Measurements from ENCODE around the gene CDC42EP2.

The CDC42EP2 gene

GRCh38 chr11:65325435-65325834 lies 10.8 kb downstream of the CDC42EP2 start:
- TF ChIP-seq, protein P1, sequence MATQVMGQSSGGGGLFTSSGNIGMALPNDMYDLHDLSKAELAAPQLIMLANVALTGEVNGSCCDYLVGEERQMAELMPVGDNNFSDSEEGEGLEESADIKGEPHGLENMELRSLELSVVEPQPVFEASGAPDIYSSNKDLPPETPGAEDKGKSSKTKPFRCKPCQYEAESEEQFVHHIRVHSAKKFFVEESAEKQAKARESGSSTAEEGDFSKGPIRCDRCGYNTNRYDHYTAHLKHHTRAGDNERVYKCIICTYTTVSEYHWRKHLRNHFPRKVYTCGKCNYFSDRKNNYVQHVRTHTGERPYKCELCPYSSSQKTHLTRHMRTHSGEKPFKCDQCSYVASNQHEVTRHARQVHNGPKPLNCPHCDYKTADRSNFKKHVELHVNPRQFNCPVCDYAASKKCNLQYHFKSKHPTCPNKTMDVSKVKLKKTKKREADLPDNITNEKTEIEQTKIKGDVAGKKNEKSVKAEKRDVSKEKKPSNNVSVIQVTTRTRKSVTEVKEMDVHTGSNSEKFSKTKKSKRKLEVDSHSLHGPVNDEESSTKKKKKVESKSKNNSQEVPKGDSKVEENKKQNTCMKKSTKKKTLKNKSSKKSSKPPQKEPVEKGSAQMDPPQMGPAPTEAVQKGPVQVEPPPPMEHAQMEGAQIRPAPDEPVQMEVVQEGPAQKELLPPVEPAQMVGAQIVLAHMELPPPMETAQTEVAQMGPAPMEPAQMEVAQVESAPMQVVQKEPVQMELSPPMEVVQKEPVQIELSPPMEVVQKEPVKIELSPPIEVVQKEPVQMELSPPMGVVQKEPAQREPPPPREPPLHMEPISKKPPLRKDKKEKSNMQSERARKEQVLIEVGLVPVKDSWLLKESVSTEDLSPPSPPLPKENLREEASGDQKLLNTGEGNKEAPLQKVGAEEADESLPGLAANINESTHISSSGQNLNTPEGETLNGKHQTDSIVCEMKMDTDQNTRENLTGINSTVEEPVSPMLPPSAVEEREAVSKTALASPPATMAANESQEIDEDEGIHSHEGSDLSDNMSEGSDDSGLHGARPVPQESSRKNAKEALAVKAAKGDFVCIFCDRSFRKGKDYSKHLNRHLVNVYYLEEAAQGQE (IDR thresholded peaks at IDR 0.05; ENCODE audit: low read depth): no peak
- no peak for TF ChIP-seq FOXM1 (IDR thresholded peaks at IDR 0.05; ENCODE audit: borderline replicate concordance, low read depth)
- no peak for TF ChIP-seq CREB1 (IDR thresholded peaks at IDR 0.05; ENCODE audit: low read depth)
- TF ChIP-seq TAF1 (IDR thresholded peaks at IDR 0.05; ENCODE audit: low read depth): no peak
- TF ChIP-seq RAD21 (IDR thresholded peaks at IDR 0.05; ENCODE audit: low read depth): no peak
- TF ChIP-seq, protein P2, sequence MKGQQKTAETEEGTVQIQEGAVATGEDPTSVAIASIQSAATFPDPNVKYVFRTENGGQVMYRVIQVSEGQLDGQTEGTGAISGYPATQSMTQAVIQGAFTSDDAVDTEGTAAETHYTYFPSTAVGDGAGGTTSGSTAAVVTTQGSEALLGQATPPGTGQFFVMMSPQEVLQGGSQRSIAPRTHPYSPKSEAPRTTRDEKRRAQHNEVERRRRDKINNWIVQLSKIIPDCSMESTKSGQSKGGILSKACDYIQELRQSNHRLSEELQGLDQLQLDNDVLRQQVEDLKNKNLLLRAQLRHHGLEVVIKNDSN (IDR thresholded peaks at IDR 0.05): no peak
- TF ChIP-seq YY1 (IDR thresholded peaks at IDR 0.05; ENCODE audit: low read depth): no peak
- TF ChIP-seq CEBPB (IDR thresholded peaks at IDR 0.05): no peak
- TF ChIP-seq NFIC (IDR thresholded peaks at IDR 0.05): no peak
- no peak for TF ChIP-seq TCF12 (IDR thresholded peaks at IDR 0.05; ENCODE audit: low read depth)
- TF ChIP-seq EP300 (IDR thresholded peaks at IDR 0.05; ENCODE audit: borderline replicate concordance): no peak
- TF ChIP-seq TEAD4 (IDR thresholded peaks at IDR 0.05): no peak
- TF ChIP-seq ZBTB7A (IDR thresholded peaks at IDR 0.05; ENCODE audit: low read depth): no peak

- no peak for TF ChIP-seq TCF12 (IDR thresholded peaks at IDR 0.05; ENCODE audit: low read depth)
- no peak for TF ChIP-seq RAD21 (IDR thresholded peaks at IDR 0.05; ENCODE audit: low read depth)
- no peak for TF ChIP-seq EGR1 (IDR thresholded peaks at IDR 0.05)
- TF ChIP-seq, protein P2 (IDR thresholded peaks at IDR 0.05): no peak
- no peak for TF ChIP-seq TAF1 (IDR thresholded peaks at IDR 0.05; ENCODE audit: low read depth)
- no peak for TF ChIP-seq FOXM1 (IDR thresholded peaks at IDR 0.05; ENCODE audit: borderline replicate concordance, low read depth)
- no peak for TF ChIP-seq TEAD4 (IDR thresholded peaks at IDR 0.05)
Measured at GRCh38 chr11:65327021-65327420, 12.4 kb downstream of the CDC42EP2 start.

- TF ChIP-seq FOXM1 (IDR thresholded peaks at IDR 0.05; ENCODE audit: borderline replicate concordance, low read depth) (no peak), EP300 (IDR thresholded peaks at IDR 0.05; ENCODE audit: borderline replicate concordance) (no peak), YY1 (IDR thresholded peaks at IDR 0.05; ENCODE audit: low read depth) (no peak), MAX (IDR thresholded peaks at IDR 0.05) (no peak)
- TF ChIP-seq, protein P1 (IDR thresholded peaks at IDR 0.05; ENCODE audit: low read depth): no peak
Measured at GRCh38 chr11:65329478-65329877, 14.8 kb downstream of the CDC42EP2 start.

DNA sequence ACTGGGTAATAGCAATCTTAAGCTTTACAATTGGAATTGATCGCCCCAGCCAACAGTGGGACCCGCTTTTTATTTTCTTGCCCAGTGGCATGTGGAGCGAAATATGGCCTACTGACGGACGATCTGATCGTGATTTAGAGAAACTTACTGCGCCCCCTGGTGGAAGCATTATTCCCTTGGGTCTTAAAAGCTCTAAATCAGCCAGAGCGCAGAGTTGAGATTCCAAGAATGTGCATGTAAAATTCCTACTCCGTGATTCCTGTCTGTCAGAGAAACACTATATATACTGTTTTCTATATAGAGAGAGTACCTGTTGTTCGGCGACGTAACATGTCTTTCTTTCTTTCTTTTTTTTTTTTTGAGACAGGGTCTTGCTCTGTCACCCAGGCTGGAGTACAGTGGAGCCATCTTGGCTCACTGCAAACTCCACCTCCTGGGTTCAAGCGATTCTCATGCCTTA lies 15.3 kb downstream of the CDC42EP2 start:
- TF ChIP-seq MAX (IDR thresholded peaks at IDR 0.05) (0 out of 2 replicates have a peak, but pooled peaks have one; percentile 5), TCF12 (IDR thresholded peaks at IDR 0.05; ENCODE audit: low read depth) (no peak), YY1 (IDR thresholded peaks at IDR 0.05; ENCODE audit: low read depth) (peak; percentile 43; the same call in 1 of the 2 replicates), RAD21 (IDR thresholded peaks at IDR 0.05; ENCODE audit: low read depth) (peak; percentile 66)

DNA sequence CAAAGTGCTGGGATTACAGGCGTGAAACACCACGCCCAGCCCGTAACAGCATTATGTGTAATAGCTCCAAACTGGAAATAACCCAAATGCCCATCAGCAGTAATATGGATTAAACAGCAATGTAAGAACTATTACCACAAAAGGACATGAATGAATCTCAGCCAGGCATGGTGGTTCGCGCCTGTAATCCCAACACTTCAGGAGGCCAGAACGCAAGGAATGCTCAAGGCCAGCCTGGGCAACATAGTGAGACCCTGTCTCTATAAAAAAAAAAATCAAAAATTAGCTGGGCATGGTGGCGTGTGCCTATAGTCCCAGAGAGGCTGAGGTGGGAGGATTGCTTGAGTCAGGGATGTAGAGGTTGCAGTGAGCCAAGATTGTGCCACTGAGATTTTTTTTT lies 15.9 kb downstream of the CDC42EP2 start:
- TF ChIP-seq FOXM1 (IDR thresholded peaks at IDR 0.05; ENCODE audit: borderline replicate concordance, low read depth) (no peak), MAX (IDR thresholded peaks at IDR 0.05) (0 out of 2 replicates have a peak, but pooled peaks have one; percentile 1)

DNA sequence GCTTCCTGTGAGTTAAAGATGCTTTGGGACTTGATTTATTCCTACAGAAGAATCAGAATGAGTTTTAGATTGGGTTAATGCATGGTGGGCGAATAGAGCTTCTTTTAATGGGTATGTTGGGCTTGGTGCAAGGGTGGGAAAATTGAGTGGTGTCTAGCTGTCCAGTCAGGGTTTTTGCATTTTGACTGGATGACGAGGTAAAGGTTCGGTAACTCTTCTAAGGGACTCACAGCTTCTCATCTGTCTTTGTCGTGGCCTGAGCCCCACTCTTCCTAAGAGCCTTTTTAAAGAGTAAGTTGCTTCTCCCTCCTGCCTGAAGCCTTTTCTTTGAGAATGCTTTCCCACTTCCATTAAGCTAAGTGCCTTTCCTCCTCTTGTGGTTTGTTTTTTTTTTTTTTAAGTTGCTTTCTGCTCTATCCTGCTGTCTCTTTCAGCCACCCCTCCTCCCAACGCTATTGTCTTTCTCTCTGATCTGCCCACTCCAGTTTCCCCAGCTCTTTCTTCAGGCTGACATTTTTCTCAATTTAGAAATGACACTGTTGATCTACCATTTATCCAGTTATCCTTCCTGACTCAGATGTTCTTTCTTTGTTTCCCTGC lies 20.1 kb downstream of the CDC42EP2 start:
- TF ChIP-seq, protein P1 (IDR thresholded peaks at IDR 0.05; ENCODE audit: low read depth): no peak
- no peak for TF ChIP-seq ZBTB7A (IDR thresholded peaks at IDR 0.05; ENCODE audit: low read depth)
- no peak for TF ChIP-seq YY1 (IDR thresholded peaks at IDR 0.05; ENCODE audit: low read depth)
- no peak for TF ChIP-seq EP300 (IDR thresholded peaks at IDR 0.05; ENCODE audit: borderline replicate concordance)
- no peak for TF ChIP-seq RAD21 (IDR thresholded peaks at IDR 0.05; ENCODE audit: low read depth)
- no peak for TF ChIP-seq CREB1 (IDR thresholded peaks at IDR 0.05; ENCODE audit: low read depth)
- TF ChIP-seq TEAD4 (IDR thresholded peaks at IDR 0.05): no peak
- TF ChIP-seq, protein P2 (IDR thresholded peaks at IDR 0.05): no peak
- no peak for TF ChIP-seq EGR1 (IDR thresholded peaks at IDR 0.05)
- TF ChIP-seq NFIC (IDR thresholded peaks at IDR 0.05): no peak
- no peak for TF ChIP-seq CEBPB (IDR thresholded peaks at IDR 0.05)
- TF ChIP-seq TAF1 (IDR thresholded peaks at IDR 0.05; ENCODE audit: low read depth): no peak
- no peak for TF ChIP-seq FOXM1 (IDR thresholded peaks at IDR 0.05; ENCODE audit: borderline replicate concordance, low read depth)
- TF ChIP-seq MAX (IDR thresholded peaks at IDR 0.05): no peak
- no peak for TF ChIP-seq TCF12 (IDR thresholded peaks at IDR 0.05; ENCODE audit: low read depth)

Measured in Ishikawa (cell line).